OCI-LY1 (cell line): ENCODE results near the gene KRT73.

Source experiments
- H2AFZ ChIP-seq: fragments of 200-600 bp; sonication (generic), shearing (Covaris generic); 2 replicates; pipeline ENCODE4 v1.6.0; 2014; ENCODE audit warnings: antibody characterized with exemption, mild to moderate bottlenecking, low read length
- H3F3A ChIP-seq: fragments of 200-600 bp; sonication (generic), shearing (Covaris generic); 2 replicates; pipeline ENCODE4 v1.6.0; 2014; ENCODE audit warnings: mild to moderate bottlenecking, antibody characterized with exemption, low read length, moderate library complexity; ENCODE audit not compliant: insufficient read depth
- H3K27ac ChIP-seq: fragments of 200-600 bp; sonication (generic); 2 replicates; pipeline ENCODE4 v1.5.1; 2014; ENCODE audit warnings: low read length, mixed run types, mild to moderate bottlenecking, low read depth; ENCODE audit not compliant: poor library complexity, severe bottlenecking
- H3K27me3 ChIP-seq: fragments of 200-600 bp; sonication (generic); 2 replicates; pipeline ENCODE4 v1.6.0; 2014; ENCODE audit warnings: antibody characterized with exemption, mild to moderate bottlenecking, low read length, moderate library complexity; ENCODE audit not compliant: insufficient read depth
- H3K36me3 ChIP-seq: fragments of 200-600 bp; sonication (generic); 2 replicates; pipeline ENCODE4 v1.6.1; 2014; ENCODE audit warnings: mild to moderate bottlenecking, antibody characterized with exemption, low read length, moderate library complexity, mixed read lengths; ENCODE audit not compliant: insufficient read depth
- H3K4me1 ChIP-seq: fragments of 200-600 bp; sonication (generic); 2 replicates; pipeline ENCODE4 v1.5.1; 2014; ENCODE audit warnings: mild to moderate bottlenecking, low read length, moderate library complexity; ENCODE audit not compliant: insufficient read depth, severe bottlenecking
- H3K4me2 ChIP-seq: fragments of 200-600 bp; sonication (generic), shearing (Covaris generic); 2 replicates; pipeline ENCODE4 v1.6.1; 2014; ENCODE audit warnings: low read length
- H3K4me3 ChIP-seq: fragments of 200-600 bp; sonication (generic); 2 replicates; pipeline ENCODE4 v1.5.1; 2014; ENCODE audit warnings: low read length, low read depth, mild to moderate bottlenecking, mixed read lengths; ENCODE audit not compliant: poor library complexity, severe bottlenecking
- H3K79me2 ChIP-seq: fragments of 200-600 bp; shearing (Covaris generic); 2 replicates; pipeline ENCODE4 v1.6.1; 2016; ENCODE audit warnings: mixed run types, low read length, mixed read lengths; ENCODE audit not compliant: insufficient read depth
- H3K9ac ChIP-seq: fragments of 200-600 bp; sonication (generic), shearing (Covaris generic); 2 replicates; pipeline ENCODE4 v1.6.1; 2014; ENCODE audit warnings: mild to moderate bottlenecking, low read length, mixed read lengths
- H3K9me2 ChIP-seq: fragments of 200-600 bp; sonication (generic), shearing (Covaris generic); 2 replicates; pipeline ENCODE4 v1.6.1; 2014; ENCODE audit warnings: low read depth, mild to moderate bottlenecking, low read length, mixed read lengths
- H3K9me3 ChIP-seq: fragments of 200-600 bp; shearing (Covaris generic); 2 replicates; pipeline ENCODE4 v1.6.1; 2014; ENCODE audit warnings: low read length, mixed read lengths
- H4K20me1 ChIP-seq: fragments of 200-600 bp; sonication (generic), shearing (Covaris generic); 2 replicates; pipeline ENCODE4 v1.6.0; 2016; ENCODE audit warnings: mild to moderate bottlenecking, low read length; ENCODE audit not compliant: insufficient read depth
- CTCF ChIP-seq: fragments of 200-600 bp; sonication (generic), shearing (Covaris generic); IDR thresholded peaks from 2 replicates; pipeline ENCODE4 v1.5.1; 2017; ENCODE audit warnings: mild to moderate bottlenecking, antibody characterized with exemption, low read length, moderate library complexity, mixed read lengths
- EZH2 ChIP-seq: fragments of 200-600 bp; sonication (generic), shearing (Covaris generic); IDR thresholded peaks from 2 replicates; pipeline ENCODE4 v1.8.0; 2017; ENCODE audit warnings: borderline replicate concordance, mixed run types, mild to moderate bottlenecking, antibody characterized with exemption, low read length, moderate library complexity, mixed read lengths

Gene KRT73

DNA sequence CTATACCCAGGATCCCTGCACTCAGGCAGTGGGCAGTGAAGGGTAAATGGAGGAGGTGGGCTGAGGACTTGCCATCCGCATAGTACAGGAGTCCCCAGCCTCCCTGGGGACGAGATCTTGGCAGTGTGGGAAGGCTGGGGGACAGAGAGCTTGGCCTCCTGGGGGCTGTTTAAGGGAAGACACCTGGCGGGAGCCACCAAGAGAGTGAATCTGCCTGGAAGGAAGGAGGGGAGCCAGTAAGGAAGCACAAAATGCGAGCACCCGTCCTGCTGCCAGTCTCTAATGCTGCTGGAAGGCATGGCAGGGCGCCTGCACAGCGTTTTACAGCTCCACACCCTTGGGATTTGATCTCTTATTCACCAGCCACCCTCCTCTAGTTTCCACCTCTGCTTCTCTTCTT lies 41.0 kb upstream of the KRT73 start:
- Histone ChIP-seq H3K36me3 (no peaks in the 10 kb centered on the region), H3K27me3 (0 out of 2 replicates have a peak, but pooled peaks cover 3% of the 10 kb centered on the region), H3K4me2 (no peak overlapping the region), H3K9me3 (no peaks in the 10 kb centered on the region), H3F3A (no peaks in the 10 kb centered on the region), H3K4me3 (no peak overlapping the region), H2AFZ (no peak overlapping the region), H3K4me1 (no peaks in the 10 kb centered on the region), H3K79me2 (no peaks in the 10 kb centered on the region), H4K20me1 (no peaks in the 10 kb centered on the region), H3K27ac (no peak overlapping the region), H3K9me2 (no peaks in the 10 kb centered on the region), H3K9ac (no peak overlapping the region)
- TF ChIP-seq EZH2: no peak
- no peak for TF ChIP-seq CTCF

DNA sequence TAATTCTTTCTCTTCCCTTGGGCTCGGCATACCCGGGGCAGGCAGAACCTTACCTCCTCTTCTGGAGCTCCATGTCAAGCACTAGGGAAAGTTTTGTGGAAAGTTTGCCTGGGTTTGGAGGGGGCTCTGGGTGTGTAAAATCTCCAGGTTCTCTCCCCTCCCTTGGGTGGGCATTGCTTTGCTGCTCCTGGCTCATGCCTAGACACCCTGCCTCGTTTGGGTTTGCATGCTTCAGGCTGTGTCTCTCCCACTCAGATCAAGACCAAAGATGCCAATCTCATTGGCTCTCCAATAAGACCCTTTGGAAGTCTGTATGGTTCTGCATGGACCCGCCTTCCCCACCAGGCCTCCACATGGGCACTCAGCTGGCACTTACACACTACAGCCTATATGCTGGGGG lies 39.8 kb upstream of the KRT73 start:
- H3K9me2 ChIP-seq: no peaks in the 10 kb centered on the region
- H3K27me3 ChIP-seq: 0 out of 2 replicates have a peak, but pooled peaks cover 3% of the 10 kb centered on the region
- TF ChIP-seq CTCF (no peak), EZH2 (no peak)
- no peaks in the 10 kb centered on the region for H3K4me1 ChIP-seq
- no peak overlapping the region for H2AFZ ChIP-seq
- no peaks in the 10 kb centered on the region for H3F3A ChIP-seq
- H3K4me2 ChIP-seq: no peak overlapping the region
- no peaks in the 10 kb centered on the region for H3K79me2 ChIP-seq
- H3K4me3 ChIP-seq: no peak overlapping the region
- no peak overlapping the region for H3K27ac ChIP-seq
- H4K20me1 ChIP-seq: no peaks in the 10 kb centered on the region
- no peaks in the 10 kb centered on the region for H3K9me3 ChIP-seq
- no peak overlapping the region for H3K9ac ChIP-seq
- H3K36me3 ChIP-seq: no peaks in the 10 kb centered on the region

DNA sequence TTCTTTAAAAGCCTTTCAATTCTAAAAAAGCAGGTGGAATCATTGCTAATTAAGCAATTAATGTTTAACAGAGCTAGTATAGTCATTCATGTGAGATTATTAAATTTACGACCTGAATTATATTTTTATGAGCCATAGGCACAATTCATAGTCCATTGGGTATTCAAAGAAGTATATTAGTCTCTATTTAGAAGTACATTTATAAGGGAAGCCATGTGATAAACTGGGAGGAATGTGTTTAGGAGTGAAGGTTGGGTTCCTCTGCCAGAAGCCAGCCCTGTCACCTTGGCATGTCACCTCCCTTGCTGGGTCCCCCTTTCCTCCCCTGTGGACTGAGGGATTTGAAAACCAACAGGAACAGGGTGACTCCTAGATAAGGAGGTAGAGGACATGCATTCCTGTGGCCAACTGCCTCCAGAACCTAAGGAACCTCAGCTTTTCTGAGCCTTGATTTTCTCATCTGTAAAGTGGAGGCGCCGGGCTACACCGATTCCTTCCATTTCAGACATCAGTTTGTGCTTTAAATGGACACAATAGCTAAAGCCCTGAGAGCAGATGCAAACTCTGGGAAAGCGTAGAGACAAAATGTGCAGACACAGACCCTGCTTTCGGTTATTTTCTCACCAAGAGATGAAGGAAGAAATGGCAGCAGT lies 39.0 kb upstream of the KRT73 start:
- no peaks in the 10 kb centered on the region for H3K4me1 ChIP-seq
- no peaks in the 10 kb centered on the region for H4K20me1 ChIP-seq

More for the DNA sequence above, 39.0 kb upstream of the KRT73 start:
- Histone ChIP-seq H3K27ac (no peak overlapping the region), H3K9ac (no peak overlapping the region), H2AFZ (no peak overlapping the region), H3K27me3 (0 out of 2 replicates have a peak, but pooled peaks cover 3% of the 10 kb centered on the region), H3F3A (no peaks in the 10 kb centered on the region), H3K9me3 (no peaks in the 10 kb centered on the region), H3K4me3 (no peak overlapping the region), H3K79me2 (no peaks in the 10 kb centered on the region), H3K9me2 (no peaks in the 10 kb centered on the region), H3K4me2 (no peak overlapping the region), H3K36me3 (no peaks in the 10 kb centered on the region)
- TF ChIP-seq EZH2: no peak
- TF ChIP-seq CTCF: no peak
